Type B pancreatic cell (in vitro differentiated cells): ENCODE results near the gene DPY30. TPM values are rescaled to one million over a fixed set of nuclear protein-coding genes. Genes with fewer than 3 reads are reported as not detected.

ENCODE experiments used
- DNase-seq: peaks from one replicate; pipeline ENCODE4 v3.0.0; 2021; ENCODE audit warnings: mixed read lengths; ENCODE audit not compliant: unreplicated experiment; ENCODE audit errors: extremely low spot score
- H3K27ac Mint-ChIP-seq: 2 replicates; pipeline ENCODE4 v1.8.0; 2021; ENCODE audit warnings: mild to moderate bottlenecking, mixed read lengths
- H3K27me3 Mint-ChIP-seq: 2 replicates; pipeline ENCODE4 v1.8.0; 2021; ENCODE audit warnings: mixed read lengths
- H3K36me3 Mint-ChIP-seq: 2 replicates; pipeline ENCODE4 v1.8.0; 2021; ENCODE audit warnings: mixed read lengths
- H3K4me1 Mint-ChIP-seq: one replicate; pipeline ENCODE4 v1.8.0; 2021; ENCODE audit warnings: mixed read lengths; ENCODE audit not compliant: unreplicated experiment
- H3K4me3 Mint-ChIP-seq: 2 replicates; pipeline ENCODE4 v1.8.0; 2021; ENCODE audit warnings: mild to moderate bottlenecking, mixed read lengths
- H3K9me3 Mint-ChIP-seq: 2 replicates; pipeline ENCODE4 v1.8.0; 2021; ENCODE audit warnings: mixed read lengths
- CTCF ChIP-seq: fragments of 200-600 bp; sonication (generic); conservative IDR thresholded peaks from 2 replicates; pipeline ENCODE4 v1.5.0; 2021; ENCODE audit warnings: antibody characterized with exemption, mild to moderate bottlenecking
- long read RNA-seq: library from polyadenylated mRNA; unstranded; transcript quantifications from one replicate; pipeline ENCODE4 v2.0.0, GENCODE V29; 2020
- total RNA-seq: library from RNA; stranded (reverse); gene quantifications from 2 replicates; pipeline ENCODE4 v1.2.1, GENCODE V29; 2021; ENCODE audit warnings: low replicate concordance

DPY30 gene
- total RNA-seq = 84.4 and 84.5 TPM in 2 replicates
- long read RNA-seq, transcript DPY30-202 (5 exons, 708 nt) = major isoform, 26 of 37 reads
- long read RNA-seq, partial matches to known transcripts = 1 of 37 reads
- long read RNA-seq, other reads (novel, unspliced or antisense) = 8 of 37 reads

DNA sequence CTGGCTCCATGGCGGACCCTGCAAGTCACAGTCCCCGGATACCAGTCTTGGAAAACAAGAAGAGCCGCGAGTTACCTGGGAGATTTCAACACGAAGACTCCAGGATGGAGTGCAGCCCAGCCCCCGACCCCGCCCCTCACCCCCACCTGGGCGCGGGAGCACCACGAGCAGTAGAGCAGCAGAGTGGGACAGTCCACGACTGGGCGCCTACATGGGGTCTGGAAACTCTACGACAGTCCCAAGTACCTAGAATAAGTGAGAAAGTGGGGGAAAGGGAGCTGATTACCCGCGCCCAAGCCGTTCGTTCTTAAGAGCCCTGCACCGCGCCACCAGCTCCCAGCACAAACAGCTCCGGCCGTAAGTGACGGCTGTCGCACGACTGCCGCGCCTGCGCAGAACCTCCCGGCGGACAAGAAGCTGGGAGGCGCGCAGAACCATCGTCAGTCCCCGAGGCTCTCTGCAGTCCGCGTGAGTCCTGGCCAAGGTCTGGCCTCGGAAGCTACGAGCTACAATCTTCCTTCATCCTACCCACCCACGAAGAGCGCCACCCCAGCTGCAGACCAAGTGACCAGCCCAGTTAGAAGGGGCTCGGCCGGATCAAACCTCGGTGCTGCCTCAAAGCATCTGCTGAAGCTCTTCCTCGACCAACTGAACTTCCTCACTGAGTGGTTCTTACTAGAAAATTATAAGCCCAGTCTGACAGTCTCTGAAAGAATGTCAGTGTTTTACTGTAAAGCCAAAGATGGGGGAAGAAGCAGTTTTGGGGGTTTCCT lies at the start of gene DPY30:
Gene DPY30, minus strand, starts transcription at position 359 of the 773 bp plus-strand sequence. Its CDS starts 349 bp downstream, at position 10.
- peaks cover 7% of the 10 kb centered on the region for H3K4me1 Mint-ChIP-seq

DNA sequence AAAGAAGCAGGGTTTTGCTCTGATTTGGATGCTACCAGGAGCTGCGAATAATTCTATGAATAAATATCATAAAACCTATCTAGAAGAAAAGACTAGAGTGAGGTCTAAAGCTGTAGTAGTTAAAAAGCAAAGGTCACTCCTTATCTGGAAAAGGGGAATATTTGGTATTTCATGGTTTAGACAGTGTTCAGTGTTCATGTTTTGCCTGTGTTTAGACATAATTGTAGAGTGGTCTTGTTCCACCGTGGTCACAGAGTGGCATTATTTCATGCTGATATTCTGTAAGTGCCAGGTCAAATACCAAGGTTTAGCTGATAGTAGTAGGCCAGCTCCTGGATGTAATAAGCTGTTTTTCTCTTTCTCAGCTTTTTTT lies 34.5 kb upstream of the DPY30 start:
- Mint-ChIP-seq H3K9me3 (no peaks in the 10 kb centered on the region), H3K4me3 (no peak overlapping the region), H3K4me1 (no peaks in the 10 kb centered on the region), H3K27ac (peak overlapping the region; percentile 70), H3K36me3 (peaks cover 4% of the 10 kb centered on the region), H3K27me3 (no peaks in the 10 kb centered on the region)
- DNase-seq = no peak
- no peak for TF ChIP-seq CTCF

More for the DNA sequence above, at the start of gene DPY30:
- Mint-ChIP-seq H3K4me3 (peak within 1 kb of the TSS; percentile 97), H3K27me3 (no peaks in the 10 kb centered on the region), H3K9me3 (no peaks in the 10 kb centered on the region), H3K27ac (peak within 1 kb of the TSS; percentile 96), H3K36me3 (peaks cover 3% of the 10 kb centered on the region)
- DNase-seq = peak; percentile 93
- no peak for TF ChIP-seq CTCF

DNA sequence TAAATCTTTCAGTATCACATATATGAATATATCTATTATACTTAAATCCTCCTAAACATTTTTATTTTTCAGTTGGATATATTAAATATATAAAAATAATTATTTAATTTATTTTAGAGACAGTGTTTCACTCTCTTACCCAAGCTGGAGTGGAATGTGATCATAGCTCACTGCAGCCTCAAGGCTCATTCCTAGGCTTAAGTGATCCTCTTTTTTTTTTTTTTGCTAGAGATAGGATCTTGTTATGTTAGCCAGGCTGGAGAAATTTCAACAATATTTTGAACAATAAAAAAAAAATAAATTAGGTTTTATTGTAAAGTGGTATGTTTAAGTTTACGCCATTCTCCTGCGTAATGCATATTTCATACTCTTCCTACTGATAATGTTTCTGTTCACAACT lies 27.9 kb upstream of the DPY30 start:
- Mint-ChIP-seq H3K36me3 (no peaks in the 10 kb centered on the region), H3K27me3 (no peaks in the 10 kb centered on the region), H3K27ac (no peak overlapping the region), H3K4me3 (no peak overlapping the region), H3K9me3 (no peaks in the 10 kb centered on the region), H3K4me1 (peaks cover 9% of the 10 kb centered on the region)
- no peak for DNase-seq
- TF ChIP-seq CTCF = no peak

- no peak for TF ChIP-seq CTCF
- no peak for DNase-seq
- Mint-ChIP-seq H3K4me3 (peak overlapping the region; percentile 99), H3K27ac (peak overlapping the region; percentile 90), H3K36me3 (no peaks in the 10 kb centered on the region), H3K27me3 (no peaks in the 10 kb centered on the region), H3K9me3 (no peaks in the 10 kb centered on the region), H3K4me1 (peaks cover 15% of the 10 kb centered on the region)
Observed at GRCh38 chr2:32064713-32065112, 25.1 kb upstream of the DPY30 start.

GRCh38 chr2:32064021-32064601 lies 24.5 kb upstream of the DPY30 start:
- H3K9me3 Mint-ChIP-seq = no peaks in the 10 kb centered on the region
- peak overlapping the region; percentile 99 for H3K4me3 Mint-ChIP-seq
- no peak for DNase-seq
- peak overlapping the region; percentile 98 for H3K27ac Mint-ChIP-seq
- H3K4me1 Mint-ChIP-seq = peaks cover 15% of the 10 kb centered on the region
- no peaks in the 10 kb centered on the region for H3K36me3 Mint-ChIP-seq
- no peak for TF ChIP-seq CTCF
- no peaks in the 10 kb centered on the region for H3K27me3 Mint-ChIP-seq
